HCT116 (cell line): ENCODE results near the gene ISCA2. TPM values are rescaled to one million over a fixed set of nuclear protein-coding genes. Genes with fewer than 3 reads are reported as not detected.

Experiments used
- ATAC-seq: fragments of 200-7000 bp; cut with Tn5 transposase; 2 replicates; pipeline ENCODE4 v1.9.1; 2020; ENCODE audit warnings: mild to moderate bottlenecking, moderate library complexity
- BruUV-seq: library from RNA; stranded (reverse); fragments of 400-500 nt; replicated peaks from 2 replicates; lab custom pipeline; 2021; lab: Mats Ljungman, UMichigan
- CTCF ChIA-PET: fragments of 300-600 bp; sonication (Branson Sonifier 250); formaldehyde crosslinking; loops from one replicate; lab custom pipeline; 2021; ENCODE audit warnings: antibody characterized with exemption; lab: Charles Lee
- POLR2A ChIA-PET: fragments of 300-600, 350-600 bp; sonication (Branson Sonifier 250); formaldehyde crosslinking; loops from one replicate; lab custom pipeline; 2021; ENCODE audit warnings: antibody characterized with exemption; lab: Charles Lee
- RAD21 ChIA-PET, 2 experiments: fragments of 300-600 bp; sonication (Branson Sonifier 250); formaldehyde crosslinking; loops; one replicate each; lab custom pipeline; 2023; ENCODE audit warnings: low total read pairs in 2 of 2; ENCODE audit not compliant: uncharacterized antibody in 2 of 2, unreplicated experiment in 2 of 2, low non-redundant PET in 1 of 2; lab: Charles Lee
- DNase-seq: peaks from one replicate; pipeline ENCODE4 v3.0.0-alpha.2; 2010; ENCODE audit warnings: low read depth, low spot score
- H2AFZ ChIP-seq: fragments of 200-600 bp; shearing (Covaris generic), sonication (generic); 2 replicates; pipeline ENCODE4 v1.6.1; 2017; ENCODE audit warnings: low read depth, mixed run types, mixed read lengths, antibody characterized with exemption, low read length; ENCODE audit not compliant: poor library complexity, severe bottlenecking
- H3K27ac ChIP-seq: 2 replicates; pipeline ENCODE4 v1.5.1; 2012; ENCODE audit warnings: low read depth, low read length
- H3K27me3 ChIP-seq: fragments of 200-600 bp; sonication (generic); 2 replicates; pipeline ENCODE4 v1.6.1; 2016; ENCODE audit warnings: mixed run types, low read length, mixed read lengths; ENCODE audit not compliant: insufficient read depth
- H3K36me3 ChIP-seq, 2 experiments: fragments of 200-500 bp in 1 of 2; fragments of 200-600 bp in 1 of 2; sonication (Bioruptor generic) in 1 of 2; sonication (generic) in 1 of 2; 2 replicates each; pipeline versions ENCODE4 v1.5.1 to v1.6.1; 2014 to 2016; ENCODE audit warnings: low read length in 2 of 2, inconsistent platforms in 1 of 2, mixed read lengths in 1 of 2, mixed run types in 1 of 2; ENCODE audit not compliant: insufficient read depth in 2 of 2, control insufficient read depth in 1 of 2
- H3K4me1 ChIP-seq, 2 experiments: fragments of 200-600 bp in 1 of 2; sonication (generic) in 1 of 2; 2 replicates each; pipeline versions ENCODE4 v1.5.1 to v1.6.1; 2012 to 2017; ENCODE audit warnings: low read length in 2 of 2, inconsistent platforms in 1 of 2, mild to moderate bottlenecking in 1 of 2, mixed read lengths in 1 of 2, mixed run types in 1 of 2, moderate library complexity in 1 of 2; ENCODE audit not compliant: insufficient read depth in 2 of 2, control insufficient read depth in 1 of 2
- H3K4me2 ChIP-seq: fragments of 200-600 bp; sonication (generic); 2 replicates; pipeline ENCODE4 v1.6.1; 2017; ENCODE audit warnings: mixed run types, low read length, mixed read lengths
- H3K4me3 ChIP-seq, 2 experiments: fragments of 200-600 bp in 1 of 2; sonication (generic) in 1 of 2; replicated peaks in 1 of 2; 2 replicates each; pipeline ENCODE4 v1.5.1; 2011 to 2016; ENCODE audit warnings: low read length in 2 of 2, control low read depth in 1 of 2, low read depth in 1 of 2, mild to moderate bottlenecking in 1 of 2, mixed read lengths in 1 of 2, mixed run types in 1 of 2
- H3K79me2 ChIP-seq: fragments of 200-600 bp; sonication (generic); 2 replicates; pipeline ENCODE4 v1.6.1; 2017; ENCODE audit warnings: mild to moderate bottlenecking, mixed run types, low read length, moderate library complexity, mixed read lengths; ENCODE audit not compliant: insufficient read depth
- H3K9ac ChIP-seq: fragments of 200-600 bp; sonication (generic); 2 replicates; pipeline ENCODE4 v1.6.1; 2016; ENCODE audit warnings: low read length, mixed read lengths
- H3K9me2 ChIP-seq: fragments of 200-600 bp; sonication (generic), shearing (Covaris generic); 2 replicates; pipeline ENCODE4 v1.6.1; 2017; ENCODE audit warnings: mixed run types, mild to moderate bottlenecking, moderate library complexity; ENCODE audit not compliant: insufficient read depth
- H3K9me3 ChIP-seq, 2 experiments: fragments of 200-500 bp in 1 of 2; fragments of 200-600 bp in 1 of 2; sonication (Bioruptor generic) in 1 of 2; sonication (generic) in 1 of 2; 2 replicates each; pipeline ENCODE4 v1.6.1; 2014 to 2017; ENCODE audit warnings: low read length in 2 of 2, mixed read lengths in 2 of 2, inconsistent platforms in 1 of 2, low read depth in 1 of 2, mild to moderate bottlenecking in 1 of 2, mixed run types in 1 of 2, moderate library complexity in 1 of 2; ENCODE audit not compliant: control insufficient read depth in 1 of 2, insufficient read depth in 1 of 2
- H4K20me1 ChIP-seq: fragments of 200-600 bp; sonication (generic), shearing (Covaris generic); 2 replicates; pipeline ENCODE4 v1.6.1; 2017; ENCODE audit warnings: mixed run types, mild to moderate bottlenecking, moderate library complexity; ENCODE audit not compliant: insufficient read depth
- ATF3 ChIP-seq: IDR thresholded peaks from 2 replicates; pipeline ENCODE4 v1.6.1; 2012
- CBX3 ChIP-seq: IDR thresholded peaks from 2 replicates; pipeline ENCODE4 v1.6.1; 2012; ENCODE audit warnings: low read depth
- EGR1 ChIP-seq: IDR thresholded peaks from 2 replicates; pipeline ENCODE4 v1.6.1; 2012; ENCODE audit warnings: low read depth
- EZH2 ChIP-seq: fragments of 200-600 bp; sonication (generic); IDR thresholded peaks from 2 replicates; pipeline ENCODE4 v1.6.1; 2017; ENCODE audit warnings: antibody characterized with exemption, mixed run types
- EZH2phosphoT487 ChIP-seq: fragments of 200-600 bp; IDR thresholded peaks from 2 replicates; pipeline ENCODE4 v1.6.1; 2018; ENCODE audit warnings: antibody characterized with exemption, borderline replicate concordance
- JUND ChIP-seq: IDR thresholded peaks from 2 replicates; pipeline ENCODE4 v1.6.1; 2012
- MAX ChIP-seq: IDR thresholded peaks from 2 replicates; pipeline ENCODE4 v1.6.1; 2012
- POLR2A ChIP-seq: IDR thresholded peaks from 2 replicates; pipeline ENCODE4 v1.7.0; 2011; ENCODE audit warnings: borderline replicate concordance; ENCODE audit not compliant: insufficient read depth, insufficient read length; ENCODE audit errors: extremely low read depth
- POLR2AphosphoS5 ChIP-seq: IDR thresholded peaks from 2 replicates; pipeline ENCODE4 v1.6.1; 2011; ENCODE audit warnings: mild to moderate bottlenecking, low read depth, low read length, moderate library complexity
- RAD21 ChIP-seq: IDR thresholded peaks from 2 replicates; pipeline ENCODE4 v1.6.1; 2012; ENCODE audit warnings: low read depth, mild to moderate bottlenecking
- REST ChIP-seq: IDR thresholded peaks from 2 replicates; pipeline ENCODE4 v1.6.1; 2012; ENCODE audit warnings: low read depth
- SIN3A ChIP-seq: IDR thresholded peaks from 2 replicates; pipeline ENCODE4 v1.6.1; 2012; ENCODE audit warnings: low read depth
- SP1 ChIP-seq: IDR thresholded peaks from 2 replicates; pipeline ENCODE4 v1.6.1; 2012; ENCODE audit warnings: low read depth
- SRF ChIP-seq: IDR thresholded peaks from 2 replicates; pipeline ENCODE4 v1.6.1; 2012; ENCODE audit warnings: low read depth
- TCF7L2 ChIP-seq: IDR thresholded peaks from 2 replicates; pipeline ENCODE4 v1.7.0; 2011; ENCODE audit warnings: borderline replicate concordance, inconsistent platforms; ENCODE audit not compliant: insufficient read depth, insufficient read length; ENCODE audit errors: extremely low read depth
- YY1 ChIP-seq: IDR thresholded peaks from 2 replicates; pipeline ENCODE4 v1.6.1; 2011; ENCODE audit warnings: low read length, low read depth, moderate library complexity, mild to moderate bottlenecking; ENCODE audit not compliant: insufficient replicate concordance; ENCODE audit errors: extremely low read depth
- ZBTB33 ChIP-seq: IDR thresholded peaks from 2 replicates; pipeline ENCODE4 v1.6.1; 2011; ENCODE audit warnings: mild to moderate bottlenecking, low read length, moderate library complexity; ENCODE audit not compliant: insufficient replicate concordance; ENCODE audit errors: extremely low read depth
- ZFX ChIP-seq: fragments of 450-650 bp; IDR thresholded peaks from 2 replicates; pipeline ENCODE4 v1.6.1; 2017
- ZNF274 ChIP-seq: fragments of 200-500 bp; sonication (Bioruptor generic); IDR thresholded peaks from 2 replicates; pipeline ENCODE4 v1.6.1; 2014; ENCODE audit warnings: mild to moderate bottlenecking, low read depth, low read length, inconsistent platforms
- intact Hi-C: fragments of 100-400 bp; cut with micrococcal nuclease; formaldehyde crosslinking; loops from 2 replicates; pipeline ENCODE4 v1.10.0; 2022
- total RNA-seq: library from RNA; stranded (reverse); gene quantifications from one replicate; pipeline ENCODE4 v1.2.1, GENCODE V29; 2021; ENCODE audit not compliant: unreplicated experiment

The ISCA2 gene
- total RNA-seq, 1 experiment from 2014 or later, result 27.5 TPM

GRCh38 chr14:74501691-74502090, 8.1 kb downstream of the ISCA2 start:
- Histone ChIP-seq H3K9ac (no peak overlapping the region), H3K27me3 (no peaks in the 10 kb centered on the region), H3K9me3 (no peaks in the 10 kb centered on the region), H3K79me2 (no peaks in the 10 kb centered on the region), H3K27ac (no peak overlapping the region), H3K4me2 (no peak overlapping the region), H3K4me1 (peaks cover 0 to 15% of the 10 kb centered on the region in 2 experiments; a peak in 2 of 4 replicates), H4K20me1 (no peaks in the 10 kb centered on the region), H3K4me3 (no peak overlapping the region), H3K9me2 (no peaks in the 10 kb centered on the region), H3K36me3 (no peaks in the 10 kb centered on the region), H2AFZ (no peak overlapping the region)
- DNase-seq (no peak), ATAC-seq (no peak)
- POLR2A ChIA-PET, result no interaction called here
- BruUV-seq, result no TSS peak
- intact Hi-C loops, result loop anchor here (1.0 kb wide), 1 partner anchor 303 kb away; no protein-coding TSS in a partner anchor
- RAD21 ChIA-PET, result no interaction called here
- CTCF ChIA-PET, result interaction anchor here (1.0 to 1.6 kb wide), 3 partner anchors 8 to 107 kb away, joined by 6 to 11 read pairs (median 6); partner anchors contain the start of genes ISCA2 and NPC2
- TF ChIP-seq POLR2A, result no peak
- no peak for TF ChIP-seq YY1
- no peak for TF ChIP-seq SIN3A
- TF ChIP-seq SRF, result no peak
- no peak for TF ChIP-seq ATF3
- TF ChIP-seq TCF7L2, result no peak
- TF ChIP-seq SP1, result no peak
- TF ChIP-seq POLR2AphosphoS5, result no peak
- TF ChIP-seq REST, result no peak
- no peak for TF ChIP-seq EZH2
- TF ChIP-seq EZH2phosphoT487, result no peak
- no peak for TF ChIP-seq JUND
- TF ChIP-seq EGR1, result no peak
- no peak for TF ChIP-seq MAX
- no peak for TF ChIP-seq ZBTB33
- TF ChIP-seq ZNF274, result no peak
- no peak for TF ChIP-seq CBX3
- TF ChIP-seq ZFX, result no peak
- TF ChIP-seq RAD21, result no peak
